ENCODE data around the gene PCNX2.

The PCNX2 gene

GRCh38 chr1:233015965-233016364 lies 279.6 kb downstream of the PCNX2 start:
- ATAC-seq = peak; percentile 62
- no peak for TF ChIP-seq TSHZ2 (CRISPR knock-in tag; IDR thresholded peaks at IDR 0.05)
- peak; percentile 31; the same call in 1 of the 2 replicates for TF ChIP-seq TCF4 (CRISPR knock-in tag; IDR thresholded peaks at IDR 0.05; ENCODE audit: borderline replicate concordance)
- TF ChIP-seq ZNF8 (CRISPR knock-in tag; IDR thresholded peaks at IDR 0.05) = no peak
- TF ChIP-seq ARNTL (CRISPR knock-in tag; IDR thresholded peaks at IDR 0.05; ENCODE audit: borderline replicate concordance, low read depth) = no peak
- TF ChIP-seq PPARA (CRISPR knock-in tag; IDR thresholded peaks at IDR 0.05; ENCODE audit: borderline replicate concordance) = no peak

DNA sequence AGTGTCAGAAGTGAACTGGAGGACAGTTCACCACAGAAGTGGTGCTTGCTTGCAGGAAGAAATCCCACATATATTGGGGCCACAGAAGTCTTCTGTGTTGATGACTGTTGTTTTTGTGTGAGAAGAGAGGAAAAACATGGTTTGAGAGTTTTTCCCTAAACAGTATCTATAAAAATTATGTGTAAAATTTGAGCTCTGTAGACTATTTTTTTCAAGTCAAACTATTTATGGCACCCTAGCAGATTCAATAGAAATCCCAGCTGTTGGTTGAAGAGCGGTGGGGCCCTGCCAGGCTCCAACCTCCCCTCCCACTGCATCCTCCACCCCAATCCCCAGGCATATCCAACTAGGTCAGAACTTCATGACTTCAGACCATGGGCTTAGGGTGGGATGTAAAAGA lies 283.5 kb downstream of the PCNX2 start:
- no peak for ATAC-seq
- TF ChIP-seq GLIS3 (CRISPR knock-in tag; IDR thresholded peaks at IDR 0.05) (no peak), BACH2 (CRISPR knock-in tag; IDR thresholded peaks at IDR 0.05; ENCODE audit: borderline replicate concordance) (no peak), TOX (CRISPR knock-in tag; IDR thresholded peaks at IDR 0.05; ENCODE audit: borderline replicate concordance) (no peak)
- TF ChIP-seq, protein P1, sequence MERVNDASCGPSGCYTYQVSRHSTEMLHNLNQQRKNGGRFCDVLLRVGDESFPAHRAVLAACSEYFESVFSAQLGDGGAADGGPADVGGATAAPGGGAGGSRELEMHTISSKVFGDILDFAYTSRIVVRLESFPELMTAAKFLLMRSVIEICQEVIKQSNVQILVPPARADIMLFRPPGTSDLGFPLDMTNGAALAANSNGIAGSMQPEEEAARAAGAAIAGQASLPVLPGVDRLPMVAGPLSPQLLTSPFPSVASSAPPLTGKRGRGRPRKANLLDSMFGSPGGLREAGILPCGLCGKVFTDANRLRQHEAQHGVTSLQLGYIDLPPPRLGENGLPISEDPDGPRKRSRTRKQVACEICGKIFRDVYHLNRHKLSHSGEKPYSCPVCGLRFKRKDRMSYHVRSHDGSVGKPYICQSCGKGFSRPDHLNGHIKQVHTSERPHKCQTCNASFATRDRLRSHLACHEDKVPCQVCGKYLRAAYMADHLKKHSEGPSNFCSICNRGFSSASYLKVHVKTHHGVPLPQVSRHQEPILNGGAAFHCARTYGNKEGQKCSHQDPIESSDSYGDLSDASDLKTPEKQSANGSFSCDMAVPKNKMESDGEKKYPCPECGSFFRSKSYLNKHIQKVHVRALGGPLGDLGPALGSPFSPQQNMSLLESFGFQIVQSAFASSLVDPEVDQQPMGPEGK (CRISPR knock-in tag; IDR thresholded peaks at IDR 0.05; ENCODE audit: borderline replicate concordance) = no peak

DNA sequence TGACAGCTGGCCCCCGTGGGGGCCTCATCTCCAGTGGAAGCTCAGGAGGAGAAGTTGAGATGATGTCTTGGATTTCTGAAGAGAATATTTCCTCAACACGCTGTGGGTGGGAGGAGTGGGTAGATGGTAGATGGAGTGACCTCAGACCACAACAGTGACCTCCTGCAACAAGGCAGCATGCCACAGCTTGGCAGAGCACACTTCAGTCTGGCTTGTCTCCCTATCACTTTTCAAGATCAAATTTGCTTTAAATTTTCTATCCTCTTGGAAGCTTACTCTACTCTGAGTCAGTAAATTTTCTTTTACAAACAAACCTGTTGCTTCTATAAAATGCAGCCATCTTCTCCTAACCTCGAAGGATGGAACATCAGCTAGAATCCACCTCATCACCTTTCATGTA lies 285.4 kb downstream of the PCNX2 start:
- TF ChIP-seq ZFP30 (CRISPR knock-in tag; IDR thresholded peaks at IDR 0.05) = no peak
- TF ChIP-seq ZNF565 (CRISPR knock-in tag; conservative IDR thresholded peaks at IDR 0.05; ENCODE audit: low read depth) = no peak
- peak; percentile 71 for ATAC-seq

- TF ChIP-seq CSRNP3 (CRISPR knock-in tag; IDR thresholded peaks at IDR 0.05) = no peak
- TF ChIP-seq TOX (CRISPR knock-in tag; IDR thresholded peaks at IDR 0.05; ENCODE audit: borderline replicate concordance) = no peak
- peak; percentile 16; the same call in 1 of the 2 replicates for TF ChIP-seq TCF4 (CRISPR knock-in tag; IDR thresholded peaks at IDR 0.05; ENCODE audit: borderline replicate concordance)
- no peak; the same call in 2 of the 3 replicates for ATAC-seq
These were observed 289.0 kb downstream of the PCNX2 start for GRCh38 chr1:233006541-233006973.

DNA sequence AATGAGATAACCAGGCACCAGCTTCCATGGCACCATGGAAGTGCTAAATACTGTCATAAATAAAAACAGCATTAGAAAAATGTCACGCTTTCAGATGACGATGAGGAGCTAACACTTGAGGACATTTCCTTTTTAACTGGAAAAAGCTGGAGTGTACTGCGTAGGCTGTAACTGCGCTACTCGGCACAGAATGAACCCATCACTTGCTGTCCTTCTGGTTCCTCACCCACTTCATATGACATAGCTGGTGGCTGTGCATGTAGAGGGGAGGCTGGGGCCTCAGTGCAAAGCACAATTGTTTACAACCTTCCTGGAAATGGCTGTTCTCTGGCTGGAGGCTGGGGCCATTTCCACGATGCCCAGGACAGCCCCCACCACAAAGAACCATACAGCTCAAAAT lies 289.4 kb downstream of the PCNX2 start:
- TF ChIP-seq ARNTL (CRISPR knock-in tag; IDR thresholded peaks at IDR 0.05; ENCODE audit: borderline replicate concordance, low read depth) = no peak
- TF ChIP-seq TCF4 (CRISPR knock-in tag; IDR thresholded peaks at IDR 0.05; ENCODE audit: borderline replicate concordance) = no peak
- TF ChIP-seq SNAI2 (CRISPR knock-in tag; IDR thresholded peaks at IDR 0.05) = no peak
- TF ChIP-seq TSHZ2 (CRISPR knock-in tag; IDR thresholded peaks at IDR 0.05) = no peak
- no peak for TF ChIP-seq CSRNP3 (CRISPR knock-in tag; IDR thresholded peaks at IDR 0.05)
- no peak for TF ChIP-seq GLIS3 (CRISPR knock-in tag; IDR thresholded peaks at IDR 0.05)
- TF ChIP-seq, protein P1 (CRISPR knock-in tag; IDR thresholded peaks at IDR 0.05; ENCODE audit: borderline replicate concordance) = no peak
- TF ChIP-seq TOX (CRISPR knock-in tag; IDR thresholded peaks at IDR 0.05; ENCODE audit: borderline replicate concordance) = no peak
- TF ChIP-seq ZNF8 (CRISPR knock-in tag; IDR thresholded peaks at IDR 0.05) = no peak
- TF ChIP-seq ZC3H10 (CRISPR knock-in tag; IDR thresholded peaks at IDR 0.05) = no peak
- TF ChIP-seq CREB5 (CRISPR knock-in tag; IDR thresholded peaks at IDR 0.05; ENCODE audit: low read depth) = no peak
- no peak for TF ChIP-seq BACH2 (CRISPR knock-in tag; IDR thresholded peaks at IDR 0.05; ENCODE audit: borderline replicate concordance)
- TF ChIP-seq PPARA (CRISPR knock-in tag; IDR thresholded peaks at IDR 0.05; ENCODE audit: borderline replicate concordance) = no peak
- no peak for ATAC-seq
